ENCODE results near the gene GPX1. TPM values are rescaled to one million over a fixed set of nuclear protein-coding genes. Genes with fewer than 3 reads are reported as not detected.

Gene GPX1
- total RNA-seq, 1 experiment from 2014 or later: 386 TPM

GRCh38 chr3:49371946-49372345, 13.8 kb upstream of the GPX1 start:
- intact Hi-C loops (cut with micrococcal nuclease; ENCODE audit: unreplicated experiment): no loop called here
- DNase-seq: no peak
- Histone ChIP-seq H3K36me3 (ENCODE audit: low read depth) (peaks cover 12% of the 10 kb centered on the region; the same call in 1 of the 2 replicates), H3K79me2 (ENCODE audit: low read depth) (peaks cover 47% of the 10 kb centered on the region), H3K4me3 (no peak overlapping the region), H3K27me3 (ENCODE audit: insufficient read depth, low read depth) (no peaks in the 10 kb centered on the region), H3F3A (ENCODE audit: insufficient read depth, low read depth) (peaks cover 3% of the 10 kb centered on the region; the same call in 1 of the 2 replicates), H2AFZ (no peak overlapping the region), H3K27ac (no peak overlapping the region), H4K20me1 (ENCODE audit: insufficient read depth) (peaks cover 10% of the 10 kb centered on the region), H3K9me3 (ENCODE audit: insufficient read depth, low read depth) (no peaks in the 10 kb centered on the region), H3K9me2 (ENCODE audit: insufficient read depth) (no peaks in the 10 kb centered on the region), H3K4me2 (no peak overlapping the region), H3K4me1 (replicated peaks; ENCODE audit: insufficient read depth) (no peaks in the 10 kb centered on the region)
- CTCF ChIA-PET: no interaction called here
- no peak for TF ChIP-seq EZH2 (IDR thresholded peaks at IDR 0.05; ENCODE audit: low read depth)
- TF ChIP-seq, protein P1, sequence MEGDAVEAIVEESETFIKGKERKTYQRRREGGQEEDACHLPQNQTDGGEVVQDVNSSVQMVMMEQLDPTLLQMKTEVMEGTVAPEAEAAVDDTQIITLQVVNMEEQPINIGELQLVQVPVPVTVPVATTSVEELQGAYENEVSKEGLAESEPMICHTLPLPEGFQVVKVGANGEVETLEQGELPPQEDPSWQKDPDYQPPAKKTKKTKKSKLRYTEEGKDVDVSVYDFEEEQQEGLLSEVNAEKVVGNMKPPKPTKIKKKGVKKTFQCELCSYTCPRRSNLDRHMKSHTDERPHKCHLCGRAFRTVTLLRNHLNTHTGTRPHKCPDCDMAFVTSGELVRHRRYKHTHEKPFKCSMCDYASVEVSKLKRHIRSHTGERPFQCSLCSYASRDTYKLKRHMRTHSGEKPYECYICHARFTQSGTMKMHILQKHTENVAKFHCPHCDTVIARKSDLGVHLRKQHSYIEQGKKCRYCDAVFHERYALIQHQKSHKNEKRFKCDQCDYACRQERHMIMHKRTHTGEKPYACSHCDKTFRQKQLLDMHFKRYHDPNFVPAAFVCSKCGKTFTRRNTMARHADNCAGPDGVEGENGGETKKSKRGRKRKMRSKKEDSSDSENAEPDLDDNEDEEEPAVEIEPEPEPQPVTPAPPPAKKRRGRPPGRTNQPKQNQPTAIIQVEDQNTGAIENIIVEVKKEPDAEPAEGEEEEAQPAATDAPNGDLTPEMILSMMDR (conservative IDR thresholded peaks at IDR 0.05): no peak
- POLR2A ChIA-PET (ENCODE audit: unreplicated experiment): no interaction called here
- no TSS peak for BruUV-seq (replicated peaks)

DNA sequence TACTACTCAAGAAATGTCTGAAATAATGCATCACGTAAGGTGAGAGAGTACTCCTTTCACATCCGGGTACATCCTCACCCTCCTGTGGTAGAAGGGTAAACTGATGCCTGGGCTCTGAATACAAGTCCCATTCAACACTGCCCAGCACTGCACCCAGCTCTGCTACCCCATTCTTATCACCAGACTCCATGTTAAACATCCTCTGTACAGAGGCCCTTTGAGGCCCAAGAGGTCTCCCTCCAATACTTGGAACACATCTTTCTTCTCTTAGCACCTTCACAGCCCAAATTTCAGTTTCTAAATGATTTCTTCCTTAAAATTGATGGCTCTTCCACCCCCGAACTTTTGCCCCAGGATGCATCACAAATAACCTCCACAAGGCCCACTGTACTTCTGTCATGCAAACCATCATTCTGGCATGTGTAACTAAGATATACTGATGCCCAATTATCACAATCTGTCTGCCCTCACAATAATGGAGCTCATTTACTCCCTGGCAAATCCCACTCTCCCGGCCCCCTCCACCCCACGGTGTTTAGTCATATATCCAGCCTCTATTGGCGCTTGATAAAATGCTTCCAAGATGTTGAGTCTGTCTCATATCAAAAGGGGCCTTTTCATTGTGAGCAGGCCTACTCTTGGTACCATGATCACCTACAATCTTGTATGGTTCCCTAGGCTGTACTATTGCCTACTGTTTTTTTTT, 12.6 kb upstream of the GPX1 start:
- POLR2A ChIA-PET (ENCODE audit: unreplicated experiment): interaction anchor here (0.5 kb wide), 1 partner anchor 20 kb away, joined by 7 read pairs; no protein-coding TSS in a partner anchor
- Histone ChIP-seq H3K27ac (no peak overlapping the region), H4K20me1 (ENCODE audit: insufficient read depth) (peaks cover 8% of the 10 kb centered on the region), H2AFZ (no peak overlapping the region), H3K9me3 (ENCODE audit: insufficient read depth, low read depth) (no peaks in the 10 kb centered on the region), H3K4me1 (replicated peaks; ENCODE audit: insufficient read depth) (no peaks in the 10 kb centered on the region), H3K4me2 (no peak overlapping the region), H3K79me2 (ENCODE audit: low read depth) (peaks cover 35% of the 10 kb centered on the region), H3K27me3 (ENCODE audit: insufficient read depth, low read depth) (no peaks in the 10 kb centered on the region), H3F3A (ENCODE audit: insufficient read depth, low read depth) (0 out of 2 replicates have a peak, but pooled peaks cover 3% of the 10 kb centered on the region), H3K4me3 (no peak overlapping the region), H3K36me3 (ENCODE audit: low read depth) (peaks cover 16% of the 10 kb centered on the region; the same call in 1 of the 2 replicates), H3K9me2 (ENCODE audit: insufficient read depth) (no peaks in the 10 kb centered on the region)
- intact Hi-C loops (cut with micrococcal nuclease; ENCODE audit: unreplicated experiment): no loop called here
- BruUV-seq (replicated peaks): no TSS peak
- no peak for TF ChIP-seq EZH2 (IDR thresholded peaks at IDR 0.05; ENCODE audit: low read depth)
- TF ChIP-seq, protein P1 (conservative IDR thresholded peaks at IDR 0.05): no peak
- CTCF ChIA-PET: interaction anchor here (0.7 kb wide), 1 partner anchor 415 kb away, joined by 6 read pairs; no protein-coding TSS in a partner anchor
- DNase-seq: no peak

DNA sequence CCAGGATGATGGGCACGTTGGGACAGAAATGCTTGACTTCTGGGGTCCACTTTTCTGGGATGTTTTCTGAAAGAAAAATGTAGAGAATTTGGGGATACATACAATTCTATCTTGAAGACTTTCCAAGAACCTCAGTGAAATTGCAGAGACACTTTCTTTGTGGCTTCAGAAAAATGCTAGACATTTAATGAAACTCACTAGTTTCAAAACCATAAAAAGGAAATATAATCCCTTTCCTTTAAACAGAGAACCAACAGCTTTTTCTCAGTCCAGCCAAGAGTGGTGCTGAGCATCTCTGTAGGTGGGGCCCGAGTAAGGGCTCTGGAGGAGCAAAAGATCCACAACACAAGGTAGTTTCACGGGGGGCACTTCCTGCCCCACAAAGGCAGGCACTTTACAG, 4.4 kb upstream of the GPX1 start:
- Histone ChIP-seq H3K27me3 (ENCODE audit: insufficient read depth, low read depth) (no peaks in the 10 kb centered on the region), H3K4me3 (no peak overlapping the region), H3K4me2 (no peak overlapping the region), H3K79me2 (ENCODE audit: low read depth) (peaks cover 6% of the 10 kb centered on the region), H3K9me3 (ENCODE audit: insufficient read depth, low read depth) (no peaks in the 10 kb centered on the region), H2AFZ (no peak overlapping the region), H3K27ac (no peak overlapping the region), H3K36me3 (ENCODE audit: low read depth) (peaks cover 14% of the 10 kb centered on the region), H3K4me1 (replicated peaks; ENCODE audit: insufficient read depth) (peaks cover 18% of the 10 kb centered on the region), H4K20me1 (ENCODE audit: insufficient read depth) (no peaks in the 10 kb centered on the region), H3K9me2 (ENCODE audit: insufficient read depth) (no peaks in the 10 kb centered on the region), H3F3A (ENCODE audit: insufficient read depth, low read depth) (peaks cover 45% of the 10 kb centered on the region; the same call in 1 of the 2 replicates)
- intact Hi-C loops (cut with micrococcal nuclease; ENCODE audit: unreplicated experiment): no loop called here
- BruUV-seq (replicated peaks): no TSS peak
- TF ChIP-seq, protein P1 (conservative IDR thresholded peaks at IDR 0.05): no peak
- TF ChIP-seq EZH2 (IDR thresholded peaks at IDR 0.05; ENCODE audit: low read depth): no peak
- CTCF ChIA-PET: no interaction called here
- no peak for DNase-seq
- POLR2A ChIA-PET (ENCODE audit: unreplicated experiment): no interaction called here

All from PC-9 (cell line).